Right lung (tissue), 10 donors: ENCODE measurements around the gene SMPDL3A. TPM values are rescaled to one million over a fixed set of nuclear protein-coding genes. Genes with fewer than 3 reads are reported as not detected.
"Not testable (repeated sequence)": the region's sequence is repeated elsewhere in the genome, so short reads cannot be mapped to it uniquely, and the experiment has no call there.

Experiments used
- DNase-seq, 2 donors: peaks; one replicate each; pipeline ENCODE4 v3.0.0-alpha.2; 2013
- long read RNA-seq, 8 donors: transcript quantifications; one replicate each; lab custom pipeline, GENCODE V29; 2026
- polyA plus RNA-seq, 5 donors: library from polyadenylated mRNA; unstranded; fragments of 120-200 nt; gene quantifications; one replicate each; pipeline versions ENCODE4 v1.2.1 to v1.2.3, GENCODE V29; 2013; ENCODE audit warnings: inconsistent platforms in 1 of 5, low replicate concordance in 1 of 5; ENCODE audit not compliant: insufficient read length in 5 of 5, insufficient read depth in 1 of 5

The SMPDL3A gene, protein sequence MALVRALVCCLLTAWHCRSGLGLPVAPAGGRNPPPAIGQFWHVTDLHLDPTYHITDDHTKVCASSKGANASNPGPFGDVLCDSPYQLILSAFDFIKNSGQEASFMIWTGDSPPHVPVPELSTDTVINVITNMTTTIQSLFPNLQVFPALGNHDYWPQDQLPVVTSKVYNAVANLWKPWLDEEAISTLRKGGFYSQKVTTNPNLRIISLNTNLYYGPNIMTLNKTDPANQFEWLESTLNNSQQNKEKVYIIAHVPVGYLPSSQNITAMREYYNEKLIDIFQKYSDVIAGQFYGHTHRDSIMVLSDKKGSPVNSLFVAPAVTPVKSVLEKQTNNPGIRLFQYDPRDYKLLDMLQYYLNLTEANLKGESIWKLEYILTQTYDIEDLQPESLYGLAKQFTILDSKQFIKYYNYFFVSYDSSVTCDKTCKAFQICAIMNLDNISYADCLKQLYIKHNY
- 10 to 100 TPM; 38.8 to 53.7 (median 46.9) TPM for polyA plus RNA-seq
- long read RNA-seq, donor 1, transcript SMPDL3A-201 (8 exons, 1,851 nt) = major isoform, 6 of 14 reads
- long read RNA-seq, donor 1, partial matches to known transcripts = 0 of 14 reads
- long read RNA-seq, donor 1, other reads (novel, unspliced or antisense) = 6 of 14 reads
- long read RNA-seq, donor 2, partial matches to known transcripts = 26 of 31 reads
- long read RNA-seq, donor 2, other reads (novel, unspliced or antisense) = 0 of 31 reads
- long read RNA-seq, donor 3, partial matches to known transcripts = 0 of 4 reads
- long read RNA-seq, donor 3, other reads (novel, unspliced or antisense) = 0 of 4 reads
- long read RNA-seq, donor 4, partial matches to known transcripts = 0 of 6 reads
- long read RNA-seq, donor 4, other reads (novel, unspliced or antisense) = 0 of 6 reads
- long read RNA-seq, donor 5, transcript SMPDL3A-201 (8 exons, 1,851 nt) = major isoform, 8 of 12 reads
- long read RNA-seq, donor 5, partial matches to known transcripts = 0 of 12 reads
- long read RNA-seq, donor 5, other reads (novel, unspliced or antisense) = 0 of 12 reads
- long read RNA-seq, donor 6, transcript SMPDL3A-201 (8 exons, 1,851 nt) = major isoform, 7 of 103 reads
- long read RNA-seq, donor 6, partial matches to known transcripts = 85 of 103 reads
- long read RNA-seq, donor 6, other reads (novel, unspliced or antisense) = 8 of 103 reads
- long read RNA-seq, donor 7, partial matches to known transcripts = 114 of 117 reads
- long read RNA-seq, donor 7, other reads (novel, unspliced or antisense) = 0 of 117 reads
- long read RNA-seq, donor 8, partial matches to known transcripts = 0 of 2 reads
- long read RNA-seq, donor 8, other reads (novel, unspliced or antisense) = 0 of 2 reads

DNA sequence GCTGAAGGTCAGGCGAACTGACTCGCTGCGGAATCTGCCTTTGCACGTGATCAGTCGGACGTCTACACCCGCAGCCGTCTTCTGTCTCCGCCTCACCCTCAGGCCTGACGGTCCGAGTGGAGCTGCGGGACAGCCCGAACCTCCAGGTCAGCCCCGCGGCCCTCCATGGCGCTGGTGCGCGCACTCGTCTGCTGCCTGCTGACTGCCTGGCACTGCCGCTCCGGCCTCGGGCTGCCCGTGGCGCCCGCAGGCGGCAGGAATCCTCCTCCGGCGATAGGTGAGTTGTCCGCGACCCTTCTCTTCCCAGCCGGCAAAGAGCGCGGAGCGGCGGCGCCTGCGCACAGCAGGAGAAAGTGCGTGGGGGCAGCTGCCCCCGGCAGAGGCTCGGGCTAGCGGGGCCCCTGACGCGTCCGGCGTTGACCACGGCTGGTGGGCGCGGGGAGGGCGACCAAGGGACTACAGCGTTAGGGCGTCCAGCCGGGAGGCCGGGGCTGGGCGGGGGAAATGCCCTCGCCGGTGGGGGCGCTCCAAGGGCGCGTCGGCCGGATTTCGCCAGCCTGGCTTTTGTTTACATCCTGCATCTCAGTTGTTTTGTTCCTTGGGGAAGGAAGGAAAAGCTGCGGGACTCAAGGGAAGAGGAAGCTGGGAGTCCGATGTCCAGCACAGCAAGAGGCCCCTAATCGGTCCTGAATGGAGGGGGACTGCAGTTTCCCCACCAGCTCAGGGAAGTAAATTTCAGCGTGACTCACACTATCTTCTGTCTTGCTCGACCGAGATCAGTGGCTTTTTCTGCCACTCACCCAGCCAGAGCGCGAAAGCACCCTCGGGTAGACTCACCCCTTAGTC is at the start of gene SMPDL3A:
Gene SMPDL3A, plus strand, starts transcription at position 77 of the 846 bp plus-strand sequence. Its CDS starts 89 bp downstream, at position 166.
- DNase-seq = peak; percentile 85 to 86

DNA sequence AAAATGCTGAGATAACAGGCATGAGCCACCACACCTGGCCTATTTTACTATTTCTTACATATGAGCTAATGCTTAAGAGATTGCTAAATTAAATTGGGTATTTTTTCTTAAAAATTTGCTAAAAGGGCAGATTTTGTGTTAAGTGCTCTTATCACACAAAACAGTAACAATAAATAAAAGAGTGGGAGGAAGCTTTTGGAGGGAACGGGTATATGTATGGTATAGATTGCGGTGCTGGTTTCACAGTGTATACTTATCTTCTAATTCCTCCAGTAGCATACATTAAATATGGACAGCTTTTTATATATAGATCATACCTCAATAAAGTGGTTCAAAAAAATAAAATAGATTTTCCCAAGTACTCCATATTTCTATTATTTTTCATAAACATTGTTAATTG is 49.0 kb upstream of the SMPDL3A start:
- no peak for DNase-seq

DNA sequence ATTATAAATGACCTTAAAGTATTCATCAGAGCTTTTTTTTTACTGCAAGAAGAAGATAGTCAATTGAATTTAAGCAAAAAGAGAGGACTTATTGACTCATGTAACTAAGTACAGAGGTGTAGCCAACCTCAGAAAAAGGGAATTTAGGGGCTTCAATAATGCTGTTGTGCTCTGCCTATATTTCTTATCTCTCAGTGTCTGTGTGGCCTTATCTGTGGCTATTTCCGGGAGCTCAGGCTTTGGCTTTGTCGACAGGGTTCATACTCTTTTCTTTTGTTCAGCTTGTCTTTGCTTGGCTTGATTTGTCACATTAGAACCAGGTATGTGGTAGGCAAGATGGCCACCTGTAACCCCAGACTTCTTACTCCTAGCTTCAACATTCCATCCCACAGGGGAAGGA is 48.1 kb upstream of the SMPDL3A start:
- no peak for DNase-seq

DNA sequence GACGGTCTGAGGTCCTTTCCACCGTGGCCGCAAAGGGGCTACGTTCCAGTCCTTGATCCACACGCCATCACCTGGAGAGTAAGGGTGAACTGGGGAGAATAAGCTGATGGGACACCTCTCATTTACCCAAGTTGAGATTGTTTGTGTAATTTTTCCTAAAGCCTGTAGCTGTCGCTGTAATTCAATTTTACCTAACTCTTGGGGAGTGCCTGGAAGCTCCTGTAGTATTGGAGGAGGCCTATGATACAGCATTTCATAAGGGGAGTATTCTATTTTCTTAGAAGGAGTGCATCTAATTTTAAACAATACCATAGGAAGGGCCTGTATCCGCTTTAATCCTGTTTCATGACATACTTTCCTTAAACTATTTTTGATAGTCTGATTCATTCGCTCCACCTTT is 44.8 kb upstream of the SMPDL3A start:
- DNase-seq = not testable (repeated sequence)

DNA sequence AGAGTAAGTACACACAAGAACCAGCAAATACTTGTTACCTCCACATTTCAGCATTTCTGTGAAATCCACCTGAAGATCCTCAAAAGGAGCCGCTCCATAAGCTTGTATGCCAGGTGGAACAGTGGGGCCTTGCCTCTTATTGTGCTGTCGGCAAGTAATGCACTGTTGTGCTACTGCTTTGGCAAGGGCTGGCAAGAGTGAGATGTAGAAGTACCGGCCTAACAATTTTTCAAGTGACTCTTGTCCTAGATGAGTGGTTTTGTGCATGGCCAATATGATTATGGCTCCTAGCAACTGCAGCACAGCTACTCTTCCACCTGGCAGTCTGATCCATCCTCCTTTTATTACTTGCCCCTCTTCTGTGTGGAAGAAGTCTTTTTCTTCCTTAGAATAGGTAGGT is 44.2 kb upstream of the SMPDL3A start:
- peak; percentile 16 to 52 for DNase-seq

DNA sequence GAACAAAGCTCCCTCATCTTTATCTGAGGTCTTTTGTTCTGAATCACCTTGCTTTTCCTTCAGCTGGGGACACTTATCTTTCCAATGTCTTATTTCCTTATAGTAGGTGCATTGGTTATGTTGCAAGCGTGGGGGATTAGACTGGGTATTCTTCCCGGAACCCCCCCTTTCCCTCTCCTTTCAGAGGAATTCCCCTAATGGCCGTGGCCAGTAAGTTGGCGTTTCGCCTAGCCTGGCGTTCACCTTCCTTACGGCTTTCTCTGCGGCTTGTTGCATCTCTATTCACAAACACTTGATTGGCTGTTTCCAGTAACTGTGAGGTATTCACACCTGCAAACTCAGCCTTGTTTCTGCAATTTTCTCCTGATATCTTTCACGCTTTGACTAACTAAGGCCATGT is 42.4 kb upstream of the SMPDL3A start:
- no peak for DNase-seq

DNA sequence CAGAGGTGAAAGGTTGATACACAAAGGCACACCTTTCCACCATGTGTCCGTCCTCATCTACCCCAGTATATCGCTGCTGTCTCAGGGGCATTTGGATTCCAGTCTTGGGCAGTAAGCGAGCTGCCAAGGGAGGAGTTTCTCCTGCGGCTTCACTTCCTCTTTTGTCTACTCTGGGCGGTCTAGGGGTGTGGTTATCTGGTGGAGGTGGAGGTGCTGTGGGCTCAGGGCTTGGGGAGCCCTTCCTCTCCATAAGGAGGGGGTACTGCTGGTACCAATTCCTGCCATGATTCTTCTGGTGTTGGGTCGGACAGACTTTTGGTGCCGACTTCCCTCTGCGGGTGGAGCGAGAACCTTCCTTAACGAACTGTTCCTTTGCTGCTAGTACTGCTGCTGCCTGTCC is 41.5 kb upstream of the SMPDL3A start:
- DNase-seq = no peak

DNA sequence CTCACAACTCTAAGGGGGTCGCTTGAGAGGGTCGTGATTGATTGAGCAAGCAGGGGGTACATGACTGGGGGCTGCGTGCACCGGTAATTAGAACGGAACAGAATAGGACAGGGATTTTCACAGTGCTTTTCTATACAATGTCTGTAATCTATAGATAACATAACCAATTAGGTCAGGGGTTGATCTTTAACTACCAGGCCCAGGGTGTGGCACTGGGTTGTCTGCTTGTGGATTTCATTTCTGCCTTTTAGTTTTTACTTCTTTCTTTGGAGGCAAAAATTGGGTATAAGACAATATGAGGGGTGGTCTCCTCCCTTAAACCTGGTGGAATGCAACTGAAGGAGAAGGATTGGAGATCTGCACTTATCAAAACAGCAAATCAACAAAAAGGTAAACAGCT is 40.1 kb upstream of the SMPDL3A start:
- not testable (repeated sequence) for DNase-seq

DNA sequence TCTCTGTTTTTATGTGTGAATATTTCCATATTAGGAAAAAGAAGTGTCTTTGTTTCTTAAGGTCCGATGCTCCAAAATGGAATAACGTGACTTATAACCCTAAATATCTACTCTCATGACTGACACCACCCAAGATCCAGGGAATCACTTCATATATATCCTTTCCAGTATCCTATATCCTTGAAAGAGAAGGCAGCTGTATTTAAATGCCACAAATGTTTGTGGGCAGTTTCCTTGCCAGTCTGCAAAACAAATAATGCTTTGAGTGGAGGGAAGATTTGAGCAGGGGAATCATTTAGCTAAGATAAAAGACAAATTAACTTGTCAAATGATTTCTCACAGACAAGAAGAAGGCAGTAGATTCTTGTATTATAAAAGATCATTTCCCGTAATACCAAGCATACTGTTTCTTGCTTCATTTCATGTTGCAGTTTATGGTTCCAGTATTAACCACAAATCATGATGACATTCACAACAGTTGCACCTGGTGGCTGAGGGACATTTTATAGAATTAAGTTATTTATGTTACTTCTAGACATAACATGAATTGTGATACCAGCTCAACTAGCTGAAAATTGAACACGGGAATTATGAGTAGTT is 39.5 kb upstream of the SMPDL3A start:
- no peak for DNase-seq

DNA sequence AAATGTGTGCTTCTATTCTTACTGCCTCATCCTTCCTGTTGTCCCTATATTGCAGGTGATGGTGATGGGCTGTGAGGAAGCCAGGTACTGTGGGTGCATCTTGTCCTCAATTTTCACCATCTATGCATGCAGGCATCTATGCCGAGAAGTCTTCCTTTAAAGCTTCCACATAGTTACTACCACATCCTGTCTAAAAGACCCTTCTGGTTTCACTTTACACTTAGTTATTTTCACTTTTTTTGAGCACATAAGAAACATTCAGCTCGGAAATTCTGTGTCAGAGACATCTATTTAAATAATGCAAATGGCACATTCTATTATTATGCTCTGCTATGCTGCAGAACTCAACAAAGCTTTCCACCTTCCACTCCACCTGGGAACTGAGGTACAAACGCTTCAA is 37.7 kb upstream of the SMPDL3A start:
- no peak for DNase-seq

DNA sequence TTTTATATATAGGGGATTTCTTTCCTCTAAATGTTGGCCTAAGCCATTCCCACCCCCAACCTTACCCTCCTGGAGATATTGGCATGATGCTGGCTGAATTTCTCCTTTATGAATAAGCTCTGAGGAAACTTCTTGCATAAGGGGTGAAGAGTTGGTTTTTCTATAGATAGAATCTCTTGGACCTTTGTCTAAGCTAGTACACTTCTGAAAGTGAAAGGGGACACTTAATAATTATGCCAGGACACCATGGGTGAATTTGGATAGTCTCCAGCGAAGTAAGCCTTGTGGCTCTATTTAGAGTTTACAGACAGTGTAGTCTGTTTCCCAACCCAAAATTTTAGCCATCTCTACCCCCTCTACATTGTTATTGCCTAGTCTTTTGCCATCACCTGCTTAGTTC is 36.6 kb upstream of the SMPDL3A start:
- DNase-seq = no peak

DNA sequence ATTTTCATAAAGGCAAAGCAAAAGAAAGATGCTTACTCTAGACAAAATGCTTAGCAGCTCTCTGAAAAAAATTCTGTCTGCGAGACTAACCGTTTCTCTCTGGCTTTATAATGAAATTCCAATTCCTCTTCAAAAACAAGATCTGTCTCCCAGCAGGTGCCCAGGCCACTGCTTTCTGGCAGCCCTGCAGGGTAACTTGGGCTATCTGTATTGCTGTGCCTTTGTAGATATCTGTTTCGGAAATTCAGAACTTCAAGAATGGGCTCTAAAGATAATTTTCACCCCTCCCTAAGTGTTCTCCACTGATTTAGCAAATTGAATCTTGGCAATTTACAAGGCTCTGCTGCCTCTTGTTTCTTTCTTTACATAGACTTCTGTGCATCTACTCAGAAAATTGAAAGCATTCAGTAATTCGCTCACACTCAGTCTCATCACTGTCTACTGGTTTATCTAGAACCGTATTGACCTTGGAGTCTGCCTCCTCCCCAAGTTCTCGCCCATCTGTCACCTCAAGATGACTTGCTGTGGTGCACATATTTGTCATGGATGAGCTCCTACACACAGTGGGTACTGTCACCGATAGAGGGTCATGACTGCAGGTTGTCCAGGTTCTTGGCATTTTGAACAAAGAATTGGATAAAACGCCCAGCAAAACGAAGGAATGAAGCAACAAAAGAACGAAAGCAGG is 35.9 kb upstream of the SMPDL3A start:
- no peak for DNase-seq

DNA sequence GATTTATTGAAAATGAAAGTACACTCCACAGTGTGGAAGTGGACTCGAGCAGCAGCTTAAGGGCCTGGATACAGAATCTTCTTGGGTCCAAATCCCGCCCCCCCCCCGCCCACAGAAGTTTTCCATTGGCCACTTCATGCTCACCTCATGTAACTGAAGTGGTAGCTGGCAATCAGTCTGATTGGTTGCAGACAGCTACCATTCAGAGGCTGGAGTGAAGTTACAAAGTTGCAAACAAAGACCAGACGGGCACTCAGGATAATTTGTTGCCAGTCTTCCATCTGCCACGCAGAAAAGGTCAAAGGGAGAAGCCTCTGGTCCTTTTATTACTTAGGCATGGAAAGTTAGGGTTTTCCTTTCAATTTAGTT is 35.4 kb upstream of the SMPDL3A start:
- DNase-seq = no peak

DNA sequence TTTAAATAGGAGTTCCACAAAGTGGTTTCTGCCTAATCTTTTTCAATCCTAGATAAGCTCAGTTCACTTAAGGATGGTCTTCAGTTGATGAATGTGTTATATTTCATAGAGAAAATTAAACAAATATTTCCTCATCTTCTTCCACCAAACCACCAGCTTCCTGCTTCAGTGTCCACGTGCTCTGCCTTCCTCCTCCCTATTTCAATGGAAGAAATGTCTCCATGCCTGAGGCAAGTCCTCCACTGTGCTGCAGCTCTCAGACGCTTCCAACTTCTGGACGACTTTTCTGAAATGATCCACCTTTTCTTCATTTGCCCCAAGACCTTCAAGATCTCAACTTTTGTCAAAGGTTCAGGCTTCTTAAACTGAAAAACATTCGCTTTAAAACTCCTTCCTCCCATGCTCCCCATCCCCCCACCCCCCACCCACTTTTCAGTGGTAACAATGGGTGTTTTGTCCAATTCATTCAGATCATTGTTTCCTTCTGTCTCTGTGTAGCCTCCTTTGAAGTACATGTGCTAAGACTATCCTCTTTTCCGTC is 34.8 kb upstream of the SMPDL3A start:
- DNase-seq = no peak

DNA sequence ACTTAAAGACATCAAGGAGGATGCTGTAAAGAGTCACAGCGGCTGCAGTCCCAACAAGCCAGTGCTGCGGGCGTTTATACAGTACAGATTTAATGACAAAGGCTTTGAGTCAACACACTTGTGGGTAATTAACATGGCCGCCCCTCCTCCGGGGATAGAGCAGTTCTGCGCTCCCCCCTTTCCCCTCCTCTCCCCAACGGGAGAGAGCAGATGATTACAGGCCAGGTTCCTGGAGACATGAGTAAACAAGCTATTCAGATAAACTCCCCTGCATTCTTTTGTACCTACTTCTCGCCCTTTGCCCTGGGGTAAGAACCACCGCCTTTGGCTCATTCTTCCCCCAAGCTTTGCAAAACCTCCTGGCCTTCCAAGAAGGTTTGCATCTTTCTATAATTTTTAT is 33.2 kb upstream of the SMPDL3A start:
- no peak for DNase-seq

DNA sequence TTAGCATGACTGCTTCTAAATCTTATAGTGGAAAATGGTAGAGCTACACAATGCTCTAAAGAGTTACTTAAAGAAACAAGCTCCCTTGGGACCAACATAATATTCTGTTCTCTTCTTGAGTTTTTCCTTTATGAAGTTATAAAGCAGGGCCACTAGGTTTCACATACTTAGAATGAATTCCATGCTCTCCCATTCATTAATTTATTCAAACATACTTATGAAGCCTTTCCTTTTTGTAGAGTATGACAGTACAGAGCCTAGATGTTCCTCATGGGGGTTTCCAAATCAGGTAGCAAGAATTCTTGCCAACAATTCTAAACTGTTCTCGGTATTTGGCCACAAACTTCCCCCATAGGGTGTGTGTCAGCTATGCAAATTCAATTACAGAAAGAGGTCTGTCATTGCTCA is 30.1 kb upstream of the SMPDL3A start:
- DNase-seq = no peak

DNA sequence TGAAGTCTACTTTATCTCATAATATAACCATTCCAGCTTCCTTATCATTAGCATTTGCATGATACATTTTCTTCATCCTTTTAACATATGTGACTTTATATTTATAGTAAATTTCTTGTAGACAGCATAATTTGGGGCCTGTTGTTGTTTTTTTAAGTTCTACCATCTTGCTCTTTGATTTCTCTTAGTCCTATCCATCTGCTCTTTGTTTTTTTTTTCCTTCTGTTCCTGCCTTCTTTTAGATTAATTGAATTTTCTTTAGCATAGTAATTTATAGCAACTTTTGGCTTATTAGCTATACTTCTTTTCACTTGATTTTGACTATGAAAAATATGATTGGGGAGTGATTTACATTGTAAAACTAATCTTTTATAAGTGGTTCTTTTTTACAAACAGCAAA is 28.7 kb upstream of the SMPDL3A start:
- DNase-seq = no peak

DNA sequence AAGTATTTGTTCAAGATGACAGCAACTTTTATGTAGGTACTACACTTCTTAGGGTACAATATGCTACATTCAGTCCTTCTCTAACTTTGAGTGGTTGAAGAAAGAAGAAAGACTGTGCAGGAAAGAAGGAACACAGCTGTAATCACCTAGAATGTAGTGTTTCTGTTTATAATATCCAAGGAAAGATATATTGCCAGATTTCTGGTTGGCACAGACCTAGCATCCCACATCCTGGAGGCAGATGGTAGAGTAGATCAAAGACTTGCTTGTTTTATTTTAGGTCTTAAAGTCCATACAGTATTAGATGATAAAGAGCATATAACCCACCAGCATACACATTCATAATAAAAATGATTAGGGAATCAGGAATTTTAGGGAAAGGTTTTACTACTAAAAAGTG is 22.8 kb upstream of the SMPDL3A start:
- no peak for DNase-seq

DNA sequence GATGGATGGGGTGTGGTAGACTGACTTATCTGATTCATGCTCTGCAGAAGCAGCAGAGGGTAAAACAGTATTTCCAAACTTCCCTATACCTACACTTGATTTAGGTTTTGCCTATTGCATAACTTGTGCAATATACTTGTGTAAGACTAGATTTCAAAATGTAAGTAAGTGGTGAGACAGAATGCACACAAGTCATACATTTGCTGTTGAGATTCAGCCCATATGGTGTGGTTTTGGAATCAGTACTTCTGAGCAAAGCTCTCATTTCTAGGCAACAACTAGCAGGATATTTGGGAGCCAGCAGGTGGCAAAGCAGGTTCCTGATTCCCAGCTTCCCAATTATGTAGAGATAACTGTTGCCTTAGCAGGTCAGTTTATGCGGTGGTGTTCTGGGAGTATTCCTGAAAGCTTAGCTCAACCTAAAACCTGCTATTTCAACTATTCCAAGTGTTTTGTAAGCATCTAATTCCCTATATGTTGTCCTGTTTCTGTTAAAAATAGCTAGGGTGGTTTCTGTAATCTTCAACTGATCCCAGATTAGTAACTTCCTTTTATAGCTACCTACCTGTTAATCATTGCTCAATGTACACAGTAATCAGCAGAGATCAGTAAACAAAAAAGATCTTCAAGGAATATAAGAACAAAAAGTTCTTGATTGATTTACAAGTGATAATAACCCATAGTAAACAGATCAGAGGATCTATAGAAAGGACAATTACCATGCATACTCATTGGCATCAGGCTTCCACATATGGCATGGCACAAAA is 18.0 kb upstream of the SMPDL3A start:
- peak in 1 of 2 donors; percentile 27 for DNase-seq
